OCI-LY7 (cell line): ENCODE measurements around the gene MEIOB.

Experiments used
- CTCF ChIP-seq: fragments of 200-600 bp; sonication (generic); conservative IDR thresholded peaks from 2 replicates; pipeline ENCODE4 v1.5.1; 2014; ENCODE audit warnings: mild to moderate bottlenecking, antibody characterized with exemption, low read length, moderate library complexity, mixed read lengths
- EZH2phosphoT487 ChIP-seq: fragments of 200-600 bp; sonication (generic); IDR thresholded peaks from 2 replicates; pipeline ENCODE4 v1.6.1; 2018; ENCODE audit warnings: low read depth, borderline replicate concordance, mild to moderate bottlenecking, mixed run types, antibody characterized with exemption, low read length, moderate library complexity, mixed read lengths

DNA sequence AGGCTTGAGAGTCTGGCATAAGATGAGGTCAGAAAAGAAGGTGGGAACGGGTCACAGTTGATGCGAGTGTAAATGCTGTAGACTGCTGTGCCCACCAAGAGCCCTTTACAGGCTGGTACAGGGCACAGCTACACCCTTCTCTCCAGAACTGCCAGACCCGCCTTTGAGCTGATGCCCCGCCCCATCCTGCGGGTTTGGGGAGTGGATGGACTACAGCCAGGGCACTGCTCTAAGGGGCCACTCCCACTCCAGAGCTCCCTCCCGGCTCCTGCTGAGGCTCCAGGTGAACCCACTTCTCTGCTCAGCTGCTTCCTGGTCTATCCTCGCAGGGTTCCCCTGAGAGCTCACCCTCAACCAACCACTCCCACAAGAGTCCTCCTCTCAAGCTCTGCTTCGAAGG, 12.3 kb downstream of the MEIOB start:
- TF ChIP-seq CTCF (no peak), EZH2phosphoT487 (no peak)
